Activated CD4-positive, alpha-beta T cell treated with anti-CD3 and anti-CD28 coated beads for 24 hours (primary cell): ENCODE results near the gene HYAL2.

Source experiments
- DNase-seq, 2 donors: peaks; one replicate each; pipeline ENCODE4 v3.0.0-alpha.2; 2020; ENCODE audit warnings: low read depth in 2 of 2

HYAL2 gene

DNA sequence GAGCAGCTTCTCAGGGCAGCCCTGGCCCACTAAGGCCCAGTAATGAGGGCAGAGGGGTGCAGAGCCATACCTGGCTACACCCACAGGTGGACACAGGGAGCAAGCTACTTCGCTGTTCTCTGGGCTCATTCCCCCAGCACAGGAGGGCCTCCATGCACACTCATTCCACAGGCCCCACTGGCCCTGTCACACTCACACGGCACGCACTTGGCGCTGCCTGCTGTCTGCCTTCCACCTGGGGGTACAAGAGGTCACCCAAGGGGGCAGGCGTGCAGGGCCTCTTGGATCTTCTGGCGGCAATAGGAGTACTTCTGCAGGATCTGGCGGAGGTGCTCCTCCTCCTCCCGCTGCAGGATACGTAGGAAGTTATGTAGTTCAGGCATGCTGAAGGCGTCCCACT lies 7.8 kb upstream of the HYAL2 start:
- DNase-seq: no peak

DNA sequence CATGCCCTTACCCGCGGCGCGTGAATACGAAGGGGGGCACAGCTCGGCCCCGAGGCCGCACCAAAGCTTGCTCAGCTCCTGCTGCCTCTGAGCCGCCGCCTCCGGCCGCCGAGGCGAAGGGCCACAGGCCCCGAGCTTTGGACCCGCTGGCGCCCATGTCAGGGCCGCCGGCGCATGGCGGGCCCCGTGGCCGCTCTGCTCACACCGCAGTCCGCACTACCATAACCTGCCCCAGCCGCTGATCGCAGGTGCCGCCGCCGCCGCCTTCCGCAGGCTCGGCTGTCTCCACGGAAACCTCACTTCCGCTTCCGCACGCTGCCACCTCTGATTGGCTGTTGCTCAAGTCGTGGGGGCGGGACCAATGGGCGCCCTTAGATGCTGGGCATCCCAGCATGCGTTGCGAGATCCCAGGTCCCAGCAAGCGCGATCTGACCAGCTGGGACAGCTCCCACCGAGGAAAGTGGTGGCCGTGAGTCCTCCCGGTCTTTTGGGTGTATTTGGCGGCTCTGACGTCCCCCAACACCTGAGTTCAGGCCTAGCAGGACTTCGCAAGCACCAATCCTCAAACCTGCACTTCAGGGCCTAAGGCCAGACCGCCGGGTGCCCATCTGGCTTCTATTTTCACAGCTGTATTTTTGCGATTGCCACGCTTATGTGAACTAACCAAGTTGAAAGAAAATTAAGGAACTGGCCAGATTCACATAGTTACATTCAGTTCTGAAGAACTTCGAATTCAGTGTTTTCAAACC lies 5.6 kb upstream of the HYAL2 start, which contains the start of gene TUSC2:
Gene TUSC2, minus strand, starts transcription at position 281 of the 749 bp plus-strand sequence. Its CDS starts 124 bp downstream, at position 157.
- peak; percentile 91 to 95 for DNase-seq

- DNase-seq: no peak
These were observed 4.6 kb upstream of the HYAL2 start for GRCh38 chr3:50327129-50327528.

- DNase-seq: no peak
These were observed 3.6 kb upstream of the HYAL2 start for GRCh38 chr3:50326182-50326541.

GRCh38 chr3:50325497-50326181 lies 3.1 kb upstream of the HYAL2 start:
- DNase-seq: no peak

DNA sequence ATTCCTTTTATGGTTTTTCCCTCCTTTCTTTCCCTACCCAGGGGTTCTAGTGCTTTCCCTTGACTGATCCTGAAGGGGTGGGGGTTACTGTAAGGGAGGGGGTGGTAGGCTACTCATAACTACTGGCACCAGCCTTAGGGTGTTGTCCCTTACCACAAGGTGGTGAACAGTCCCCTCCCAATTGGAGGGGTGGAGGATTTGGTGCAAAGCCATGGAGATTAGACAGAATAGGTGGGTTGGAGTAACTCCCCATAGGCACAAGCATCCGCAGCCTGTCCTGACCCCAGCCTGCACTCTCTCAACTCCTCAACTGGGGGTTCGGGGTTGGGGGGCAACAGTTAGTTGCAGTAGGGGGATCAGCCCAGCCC lies 2.6 kb upstream of the HYAL2 start:
- no peak for DNase-seq

GRCh38 chr3:50324351-50325112 lies 2.0 kb upstream of the HYAL2 start:
- DNase-seq: peak; percentile 45 to 51

DNA sequence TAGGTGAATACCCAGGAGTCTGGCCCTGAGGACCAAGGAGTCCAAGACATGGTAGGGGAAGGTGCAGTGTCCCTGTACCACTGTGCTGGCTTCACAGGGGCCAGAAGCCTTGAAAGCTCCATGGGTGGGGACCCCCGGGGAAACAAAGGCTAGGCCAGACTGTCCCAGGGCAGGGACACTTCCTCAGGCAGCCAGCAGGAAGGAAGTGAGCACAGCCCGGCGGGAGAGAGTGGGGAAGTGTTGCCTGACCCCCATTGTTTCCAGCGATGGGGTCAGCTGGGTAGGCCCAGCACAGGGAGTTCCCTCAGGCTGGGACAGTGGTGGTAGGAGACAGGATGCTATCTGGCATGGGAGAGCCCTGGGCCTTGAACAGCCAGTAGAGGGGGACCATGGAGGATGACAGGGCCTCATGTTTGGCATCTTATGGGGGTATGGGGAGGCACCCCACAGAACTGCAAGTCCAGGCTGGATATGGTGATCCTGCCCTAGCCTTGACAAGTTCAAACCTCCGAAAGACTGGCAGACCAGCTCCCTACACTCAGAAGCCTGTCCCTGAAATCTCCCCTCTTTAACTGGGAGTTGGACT lies 1.2 kb upstream of the HYAL2 start:
- DNase-seq: no peak

DNA sequence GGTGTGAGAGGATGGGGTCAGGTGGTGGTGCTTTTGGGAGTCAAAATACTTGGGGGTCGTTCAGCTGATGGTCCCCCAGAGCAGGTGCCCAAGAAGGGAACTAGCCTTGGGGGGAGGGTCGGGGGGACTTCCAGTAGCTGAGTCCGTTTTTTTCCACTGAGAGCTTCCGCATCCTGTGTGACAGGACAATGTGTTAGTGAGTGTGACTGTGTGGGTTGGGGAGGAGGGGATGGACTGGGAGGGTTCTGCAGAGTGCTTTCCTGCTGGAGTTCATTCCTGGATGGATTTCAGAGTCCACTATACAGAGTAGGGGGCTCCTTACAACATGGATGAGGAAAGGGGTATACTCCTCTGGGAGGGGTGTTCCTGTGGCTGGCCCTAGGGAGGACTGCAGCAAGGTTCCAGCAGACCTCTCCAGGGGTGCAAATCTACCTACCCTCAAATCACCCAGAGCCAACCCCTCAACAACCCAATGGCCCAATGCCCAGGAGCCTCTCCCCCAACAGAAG lies 601 bp upstream of the HYAL2 start:
- no peak for DNase-seq

- DNase-seq: no peak
These were observed 495 bp downstream of the HYAL2 start for GRCh38 chr3:50322115-50322385.

DNA sequence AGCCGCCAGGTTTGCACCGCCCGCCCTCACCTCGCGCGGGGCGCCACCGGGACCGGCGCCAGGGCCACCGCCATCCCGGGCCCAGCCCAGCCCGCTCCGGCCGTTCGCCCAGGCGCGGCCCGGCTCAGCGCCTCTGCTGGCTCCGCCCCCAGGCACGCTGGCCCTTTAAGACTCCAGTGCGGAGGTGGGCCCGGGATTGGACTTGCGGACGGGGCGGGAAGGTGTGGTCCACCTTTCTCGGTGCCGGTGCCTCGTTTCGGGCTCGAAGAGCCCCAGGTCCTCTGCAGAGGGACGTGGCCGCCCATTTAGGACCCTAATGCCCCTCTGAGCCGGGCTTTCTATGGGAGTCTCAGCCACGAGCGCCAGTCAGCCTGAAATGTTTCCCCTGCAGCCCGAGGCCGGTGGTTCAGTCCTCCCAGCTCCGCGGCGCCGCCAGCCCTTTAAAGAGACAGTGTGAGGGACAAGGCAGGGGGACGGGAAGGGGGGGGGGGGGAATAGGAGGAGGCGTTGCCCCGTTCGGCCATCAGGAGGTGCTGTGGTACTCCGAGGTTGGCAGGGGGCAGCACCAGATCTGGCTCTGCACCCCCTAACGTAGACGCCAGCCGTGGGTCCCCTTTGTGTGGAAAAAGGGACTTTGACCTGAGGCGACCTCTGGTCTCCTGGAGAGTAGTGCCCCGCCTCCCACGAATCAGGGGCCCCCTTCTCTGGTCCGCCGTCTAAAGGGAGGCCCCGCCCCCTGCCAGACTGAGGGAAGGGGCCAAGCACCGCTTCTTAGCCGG lies 1.0 kb downstream of the HYAL2 start:
- peak; percentile 74 to 76 for DNase-seq

DNA sequence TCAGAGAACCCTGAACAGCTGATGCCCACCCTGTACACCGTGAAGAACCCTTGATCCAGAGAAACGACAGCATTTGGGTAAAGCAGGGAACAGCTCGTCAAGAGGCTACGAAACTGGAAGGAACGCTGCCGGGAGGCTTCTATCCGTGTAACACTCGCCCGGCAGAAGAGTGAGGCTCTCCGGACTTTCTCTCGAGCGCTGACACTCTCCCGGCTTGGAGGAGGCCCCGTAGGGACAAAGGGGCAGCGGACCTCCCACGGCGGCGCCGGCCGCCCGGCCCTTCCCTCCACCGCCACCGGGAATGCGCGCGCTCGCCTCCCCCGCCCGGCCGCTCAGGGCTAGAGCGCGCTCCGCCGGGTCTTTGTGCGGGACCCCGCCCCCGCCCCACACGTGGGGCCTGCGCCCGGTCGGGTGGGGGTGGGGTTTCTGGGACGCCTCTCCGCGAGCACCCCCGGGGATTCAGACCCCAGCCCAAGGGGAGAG lies 1.7 kb downstream of the HYAL2 start:
- DNase-seq: peak; percentile 54 to 55

DNA sequence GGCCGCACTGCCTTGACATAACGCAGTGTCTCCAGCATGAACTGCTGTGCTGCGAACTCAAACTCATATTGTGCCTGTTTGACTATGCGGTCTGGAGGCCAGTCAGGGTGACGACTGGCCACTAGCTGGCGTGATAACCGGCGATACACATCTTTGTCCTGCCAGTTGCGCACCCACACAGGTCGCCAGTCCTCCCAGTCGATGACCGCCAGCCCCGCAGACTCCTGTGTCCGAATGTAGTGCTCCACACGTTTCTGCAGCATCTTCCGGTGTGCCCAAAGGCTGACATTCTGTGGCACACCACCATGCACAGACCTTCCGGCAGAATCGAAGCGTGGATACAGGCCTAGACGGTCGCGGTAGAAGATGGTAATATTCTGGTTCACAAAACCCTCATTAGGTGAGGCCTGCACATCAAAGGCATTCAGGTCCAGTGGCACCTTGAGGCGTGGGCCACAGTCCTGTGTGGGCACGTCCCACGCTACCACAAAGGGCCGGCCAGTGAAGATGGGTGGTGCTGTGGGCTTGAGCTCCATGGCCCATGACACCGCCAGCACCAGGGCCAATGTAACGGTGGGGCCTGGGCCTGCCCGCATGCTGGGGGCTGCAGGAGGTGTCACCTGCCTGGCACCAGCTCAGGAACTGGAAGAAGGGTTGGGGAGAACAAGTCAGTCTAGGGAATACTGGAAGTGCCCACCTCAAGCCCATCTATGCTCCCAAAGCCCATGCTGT lies 2.5 kb downstream of the HYAL2 start:
- no peak for DNase-seq

- DNase-seq: no peak
These were observed 3.2 kb downstream of the HYAL2 start for GRCh38 chr3:50319181-50319893.

- no peak for DNase-seq
These were observed 3.9 kb downstream of the HYAL2 start for GRCh38 chr3:50318615-50319014.

- DNase-seq: no peak
These were observed 4.4 kb downstream of the HYAL2 start for GRCh38 chr3:50318163-50318562.

GRCh38 chr3:50317300-50317699 lies 5.2 kb downstream of the HYAL2 start:
- DNase-seq: no peak

GRCh38 chr3:50316657-50317242 lies 5.8 kb downstream of the HYAL2 start:
- peak in 1 of 2 donors; percentile 34 for DNase-seq

DNA sequence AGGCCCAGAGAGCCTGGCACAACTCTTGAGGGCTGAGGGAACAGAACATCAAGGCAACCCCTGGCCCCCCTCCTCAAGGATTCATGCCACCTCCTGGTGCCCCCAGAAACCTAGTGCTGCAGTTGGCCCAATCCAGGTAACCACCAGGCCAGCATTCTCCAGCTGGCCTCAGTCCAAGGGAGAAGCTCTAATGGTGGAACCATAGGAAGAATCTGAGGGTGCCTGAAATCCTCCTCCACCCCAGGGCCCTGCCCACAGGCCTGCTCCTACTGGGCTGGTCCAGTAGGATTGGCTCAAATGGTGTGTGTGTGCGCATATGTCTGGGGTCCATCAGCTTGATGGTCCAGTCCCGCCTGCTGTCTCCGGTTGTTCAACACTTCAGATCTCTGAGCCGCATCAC lies 7.7 kb downstream of the HYAL2 start:
- DNase-seq: no peak

- no peak for DNase-seq
These were observed 8.2 kb downstream of the HYAL2 start for GRCh38 chr3:50314342-50314741.
